Measurements from ENCODE around the gene CACNA2D4.

CACNA2D4 gene

DNA sequence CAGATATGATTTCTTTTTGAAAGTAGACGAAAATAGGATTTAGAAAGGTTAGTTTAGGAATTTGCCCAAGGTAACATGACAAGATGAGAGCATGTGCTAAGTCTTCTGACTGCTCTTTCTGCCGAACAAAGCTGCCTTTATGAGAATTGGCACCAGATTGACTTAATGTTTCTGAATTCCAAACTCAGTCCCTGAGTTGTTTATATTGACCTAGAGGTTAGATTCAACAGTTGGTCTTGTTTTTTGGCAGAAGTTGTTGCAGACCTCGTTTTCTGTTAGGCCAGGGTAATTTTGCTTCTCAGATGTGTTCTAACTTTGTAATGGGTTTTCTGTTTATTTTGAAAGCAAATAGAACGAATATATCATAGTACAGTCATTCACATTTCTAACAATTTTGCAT is 159.6 kb downstream of the CACNA2D4 start:
- no peak for DNase-seq (ENCODE audit: extremely low read depth in 1 of 2, low read depth in 1 of 2)

GRCh38 chr12:1758376-1758775 is 160.1 kb downstream of the CACNA2D4 start:
- DNase-seq (ENCODE audit: extremely low read depth in 1 of 2, low read depth in 1 of 2): no peak

DNA sequence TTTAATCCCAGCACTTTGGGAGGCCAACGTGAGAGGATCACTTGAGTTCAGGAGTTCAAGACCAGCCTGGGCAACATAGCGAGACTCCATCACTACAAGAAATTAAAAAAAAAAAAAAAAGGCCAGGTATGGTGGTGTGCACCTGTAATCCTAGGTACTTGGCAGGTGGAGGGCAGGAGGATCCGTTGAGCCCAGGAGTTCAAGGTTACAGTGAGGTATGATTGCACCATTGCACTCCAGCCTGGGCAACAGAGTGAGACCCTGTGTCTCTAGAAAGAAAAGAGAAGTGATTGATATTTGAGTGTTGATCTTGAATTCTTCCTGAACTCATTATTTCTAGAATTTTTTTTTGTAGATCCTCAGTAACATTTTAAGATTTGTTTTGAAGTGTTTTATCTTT is 168.2 kb downstream of the CACNA2D4 start:
- no peak for DNase-seq (ENCODE audit: extremely low read depth in 1 of 2, low read depth in 1 of 2)

DNA sequence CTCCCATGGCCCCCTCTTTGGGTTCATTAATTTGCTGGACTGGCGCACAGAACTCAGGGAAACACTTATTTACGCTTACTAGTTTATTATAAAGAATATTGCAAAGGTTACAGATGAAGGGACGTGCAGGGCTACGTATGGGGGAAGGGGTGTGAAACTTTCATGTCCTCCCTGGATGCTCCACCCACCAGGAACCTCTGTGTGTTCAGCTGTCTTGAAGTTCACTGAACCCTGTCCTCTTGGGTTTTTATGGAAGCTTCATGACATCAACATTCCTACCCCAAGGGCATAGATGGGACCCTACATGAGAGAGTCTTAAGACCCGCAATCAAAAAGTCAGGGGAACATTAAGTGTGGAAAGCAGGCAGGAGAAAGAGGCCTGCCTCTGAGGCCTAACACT is 169.4 kb downstream of the CACNA2D4 start:
- no peak for DNase-seq (ENCODE audit: extremely low read depth in 1 of 2, low read depth in 1 of 2)

DNA sequence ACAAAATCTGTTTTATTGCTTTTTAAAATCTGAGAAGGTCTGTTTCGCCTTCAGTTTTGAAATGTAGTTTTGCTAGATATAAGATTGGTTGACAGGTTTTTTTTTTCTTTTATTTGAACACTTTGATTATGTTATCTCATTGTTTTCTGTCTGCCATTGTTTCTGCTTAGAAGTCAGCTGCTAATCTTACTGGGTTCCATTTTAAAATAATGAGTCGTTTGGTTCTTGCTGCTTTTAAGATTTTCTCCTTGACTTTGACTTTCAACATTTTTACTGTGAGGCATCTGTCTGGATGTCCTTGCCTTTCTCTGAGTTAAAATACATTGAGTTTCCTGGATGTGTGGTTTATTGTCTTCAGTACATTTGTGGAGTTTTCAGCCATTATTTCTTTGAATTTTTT is 170.8 kb downstream of the CACNA2D4 start:
- DNase-seq (ENCODE audit: extremely low read depth in 1 of 2, low read depth in 1 of 2): no peak

GRCh38 chr12:1744932-1745331 is 173.5 kb downstream of the CACNA2D4 start:
- no peak for DNase-seq (ENCODE audit: extremely low read depth in 1 of 2, low read depth in 1 of 2)
